ENCODE data around the gene SLC18A3.

- TF ChIP-seq POLR2AphosphoS5 (IDR thresholded peaks at IDR 0.05; ENCODE audit: low read depth) (no peak), CREB1 (CRISPR knock-in tag; IDR thresholded peaks at IDR 0.05; ENCODE audit: low read depth) (no peak), CTCF (conservative IDR thresholded peaks at IDR 0.05; ENCODE audit: low read depth in 2 of 2) (no peak), REST (IDR thresholded peaks at IDR 0.05; ENCODE audit: unreplicated experiment) (no peak), EZH2 (IDR thresholded peaks at IDR 0.05; ENCODE audit: low read depth, unreplicated experiment) (no peak), EZH2phosphoT487 (IDR thresholded peaks at IDR 0.05; ENCODE audit: unreplicated experiment) (no peak), JUNB (IDR thresholded peaks at IDR 0.05; ENCODE audit: unreplicated experiment) (no peak), STAT1 (IDR thresholded peaks at IDR 0.05; ENCODE audit: unreplicated experiment) (no peak)
These were observed 45.0 kb downstream of the SLC18A3 start for GRCh38 chr10:49655099-49655498.

All from GM23338 (cell line).